A549 (cell line): ENCODE data around the gene NPM1.

ENCODE experiments used
- CEBPB ChIP-seq, 2 experiments: fragments of >200 bp in 1 of 2; sonication (Bioruptor Twin) in 1 of 2; formaldehyde crosslinking in 1 of 2; IDR thresholded peaks; 2 replicates each; pipeline ENCODE4 v1.6.1; 2012 to 2016
- CHD2 ChIP-seq: fragments of 150-350 bp; IDR thresholded peaks from 2 replicates; pipeline ENCODE4 v1.6.1; 2014; ENCODE audit warnings: low read length; ENCODE audit not compliant: partially characterized antibody
- E2F6 ChIP-seq: IDR thresholded peaks from 2 replicates; pipeline ENCODE4 v1.6.1; 2012; ENCODE audit warnings: low read depth, borderline replicate concordance
- RAD21 ChIP-seq, 2 experiments: fragments of >200 bp in 1 of 2; sonication (Bioruptor Twin) in 1 of 2; formaldehyde crosslinking in 1 of 2; IDR thresholded peaks in 1 of 2; conservative IDR thresholded peaks in 1 of 2; 2 replicates in 1 of 2; 3 replicates in 1 of 2; pipeline ENCODE4 v1.6.1; 2012 to 2018; ENCODE audit warnings: inconsistent platforms in 1 of 2
- TF ChIP-seq, protein P1 (sequence below): fragments of >200 bp; sonication (Bioruptor Twin); formaldehyde crosslinking; IDR thresholded peaks from 3 replicates; pipeline ENCODE4 v1.5.1; 2016

DNA sequence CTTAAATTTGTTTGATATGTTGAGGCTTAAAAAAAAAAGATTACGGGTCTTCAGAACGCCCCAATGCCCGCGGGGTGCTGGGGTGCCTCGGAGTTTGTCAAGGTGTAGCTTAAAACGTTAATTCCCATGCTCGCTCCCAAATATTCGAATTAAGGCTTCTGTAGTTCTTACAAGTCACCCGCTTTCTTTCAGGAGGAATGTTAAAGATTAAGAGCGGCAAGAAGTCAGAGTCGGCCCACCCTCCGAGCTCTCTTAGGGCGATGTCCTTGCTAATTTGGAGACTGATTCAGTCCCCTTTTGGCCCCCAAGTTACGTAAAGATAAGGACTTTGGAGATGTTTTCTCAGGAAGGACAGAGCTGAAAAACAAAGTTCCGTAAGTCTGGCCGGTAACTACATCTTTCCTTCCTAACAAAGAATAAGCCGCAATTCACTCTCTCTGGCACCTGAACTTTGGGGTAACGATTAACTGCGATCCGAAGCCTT lies 746 bp upstream of the NPM1 start:
- TF ChIP-seq RAD21 (conservative IDR thresholded peaks at IDR 0.05 in 1 of 2, IDR thresholded peaks at IDR 0.05 in 1 of 2) (no peak), CHD2 (no peak), CEBPB (IDR thresholded peaks at IDR 0.05) (no peak), E2F6 (no peak)
- TF ChIP-seq, protein P1, sequence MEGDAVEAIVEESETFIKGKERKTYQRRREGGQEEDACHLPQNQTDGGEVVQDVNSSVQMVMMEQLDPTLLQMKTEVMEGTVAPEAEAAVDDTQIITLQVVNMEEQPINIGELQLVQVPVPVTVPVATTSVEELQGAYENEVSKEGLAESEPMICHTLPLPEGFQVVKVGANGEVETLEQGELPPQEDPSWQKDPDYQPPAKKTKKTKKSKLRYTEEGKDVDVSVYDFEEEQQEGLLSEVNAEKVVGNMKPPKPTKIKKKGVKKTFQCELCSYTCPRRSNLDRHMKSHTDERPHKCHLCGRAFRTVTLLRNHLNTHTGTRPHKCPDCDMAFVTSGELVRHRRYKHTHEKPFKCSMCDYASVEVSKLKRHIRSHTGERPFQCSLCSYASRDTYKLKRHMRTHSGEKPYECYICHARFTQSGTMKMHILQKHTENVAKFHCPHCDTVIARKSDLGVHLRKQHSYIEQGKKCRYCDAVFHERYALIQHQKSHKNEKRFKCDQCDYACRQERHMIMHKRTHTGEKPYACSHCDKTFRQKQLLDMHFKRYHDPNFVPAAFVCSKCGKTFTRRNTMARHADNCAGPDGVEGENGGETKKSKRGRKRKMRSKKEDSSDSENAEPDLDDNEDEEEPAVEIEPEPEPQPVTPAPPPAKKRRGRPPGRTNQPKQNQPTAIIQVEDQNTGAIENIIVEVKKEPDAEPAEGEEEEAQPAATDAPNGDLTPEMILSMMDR = no peak
